ENCODE data around the gene NDUFS7.
A peak's percentile ranks its signal among the peaks of the same experiment; 100 is the strongest.

The NDUFS7 gene

GRCh38 chr19:1364070-1364704 is 19.5 kb upstream of the NDUFS7 start:
- DNase-seq (ENCODE audit: low read depth, low spot score): peak; percentile 27

GRCh38 chr19:1365319-1366269 is 18.1 kb upstream of the NDUFS7 start:
- peak; percentile 64 for DNase-seq (ENCODE audit: low read depth, low spot score)

- DNase-seq (ENCODE audit: low read depth, low spot score): no peak
Observed at GRCh38 chr19:1366296-1366695, 17.4 kb upstream of the NDUFS7 start.

GRCh38 chr19:1366899-1367870 is 16.5 kb upstream of the NDUFS7 start:
- DNase-seq (ENCODE audit: low read depth, low spot score): no peak

GRCh38 chr19:1369214-1369805 is 14.4 kb upstream of the NDUFS7 start:
- no peak for DNase-seq (ENCODE audit: low read depth, low spot score)

GRCh38 chr19:1370579-1371361 is 12.9 kb upstream of the NDUFS7 start:
- DNase-seq (ENCODE audit: low read depth, low spot score): no peak

- DNase-seq (ENCODE audit: low read depth, low spot score): no peak
Observed at GRCh38 chr19:1373042-1373533, 10.6 kb upstream of the NDUFS7 start.

- DNase-seq (ENCODE audit: low read depth, low spot score): peak; percentile 84
Observed at GRCh38 chr19:1373534-1374249, 10.0 kb upstream of the NDUFS7 start.

GRCh38 chr19:1374250-1374577 is 9.5 kb upstream of the NDUFS7 start:
- DNase-seq (ENCODE audit: low read depth, low spot score): no peak

GRCh38 chr19:1376415-1376805 is 7.3 kb upstream of the NDUFS7 start:
- DNase-seq (ENCODE audit: low read depth, low spot score): no peak

GRCh38 chr19:1377176-1377964 is 6.3 kb upstream of the NDUFS7 start:
- DNase-seq (ENCODE audit: low read depth, low spot score): no peak

GRCh38 chr19:1377965-1378785 is 5.5 kb upstream of the NDUFS7 start:
- DNase-seq (ENCODE audit: low read depth, low spot score): no peak

GRCh38 chr19:1379126-1379905 is 4.4 kb upstream of the NDUFS7 start:
- no peak for DNase-seq (ENCODE audit: low read depth, low spot score)

- DNase-seq (ENCODE audit: low read depth, low spot score): no peak
Observed at GRCh38 chr19:1379961-1380489, 3.7 kb upstream of the NDUFS7 start.

- DNase-seq (ENCODE audit: low read depth, low spot score): no peak
Observed at GRCh38 chr19:1382250-1382649, 1.5 kb upstream of the NDUFS7 start.

GRCh38 chr19:1383017-1383311 is 743 bp upstream of the NDUFS7 start:
- no peak for DNase-seq (ENCODE audit: low read depth, low spot score)

- no peak for DNase-seq (ENCODE audit: low read depth, low spot score)
Observed at GRCh38 chr19:1384085-1384462, 367 bp downstream of the NDUFS7 start.

All from astrocyte of the hippocampus (primary cell).